Activated CD4-positive, alpha-beta T cell treated with anti-CD3 and anti-CD28 coated beads, Interleukin-2, amount 50 U/mL, for 16 hours (primary cell): ENCODE measurements around the gene C5orf46.
"Not testable (repeated sequence)": the region's sequence is repeated elsewhere in the genome, so short reads cannot be mapped to it uniquely, and the experiment has no call there.

Experiments used
- DNase-seq: peaks from one replicate; pipeline ENCODE4 v3.0.0-alpha.2; 2020

The C5orf46 gene

GRCh38 chr5:147892696-147893296 is 13.5 kb downstream of the C5orf46 start:
- no peak for DNase-seq

DNA sequence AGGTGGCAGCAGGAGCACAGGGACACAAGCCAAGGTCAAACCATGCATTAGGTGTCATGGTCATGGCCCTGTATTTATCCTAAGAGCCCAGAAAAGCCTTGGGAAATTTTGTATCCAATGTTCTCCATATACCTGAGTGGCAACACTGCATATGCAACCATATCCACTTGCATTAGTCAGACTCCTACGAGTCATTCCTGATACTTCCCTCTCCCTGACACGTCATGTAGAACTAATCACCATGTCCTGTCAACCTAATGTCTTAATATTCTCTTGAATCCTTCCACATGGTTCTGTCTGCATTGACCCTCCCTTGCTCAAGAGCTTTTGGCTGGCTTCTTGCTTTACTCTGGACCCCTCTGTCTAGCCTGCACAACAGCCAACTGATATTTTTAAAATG is 18.4 kb downstream of the C5orf46 start:
- DNase-seq: no peak

- peak; percentile 2 for DNase-seq
These were observed 19.2 kb downstream of the C5orf46 start for GRCh38 chr5:147887026-147887627.

DNA sequence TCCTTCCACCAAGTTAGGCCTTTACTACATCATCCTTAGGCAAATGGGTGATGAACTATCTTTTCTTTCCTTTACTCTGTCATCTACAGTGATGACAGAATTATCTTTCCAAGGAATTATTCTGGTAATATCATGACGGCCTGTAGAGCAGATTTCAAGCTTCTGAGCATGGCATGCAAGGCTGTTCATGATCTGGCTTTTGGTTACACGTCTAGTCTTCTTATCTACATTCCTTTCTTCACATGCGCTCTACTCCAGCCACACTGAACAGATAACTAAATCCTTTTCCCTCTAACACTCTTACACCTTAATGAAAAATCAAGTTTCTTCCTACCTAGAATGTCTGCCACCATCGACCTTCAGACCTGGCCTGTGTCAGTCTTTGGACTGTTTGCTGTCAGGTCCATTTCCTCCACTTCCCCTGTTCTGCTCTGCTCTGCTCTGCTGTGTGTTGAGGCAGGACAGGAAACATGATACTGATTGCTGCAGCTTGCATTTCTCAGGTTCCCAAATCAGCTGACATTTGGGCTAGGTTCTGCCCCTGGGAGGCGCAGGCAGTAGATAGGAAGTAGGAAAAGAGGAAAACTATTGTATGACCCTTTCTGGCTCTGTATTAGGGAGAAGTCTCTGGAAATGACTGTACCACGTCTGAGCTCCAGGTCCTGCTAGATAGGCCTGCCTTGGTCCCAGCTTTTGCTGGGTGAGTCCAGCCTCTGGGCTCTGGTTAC is 23.6 kb downstream of the C5orf46 start:
- DNase-seq: no peak

DNA sequence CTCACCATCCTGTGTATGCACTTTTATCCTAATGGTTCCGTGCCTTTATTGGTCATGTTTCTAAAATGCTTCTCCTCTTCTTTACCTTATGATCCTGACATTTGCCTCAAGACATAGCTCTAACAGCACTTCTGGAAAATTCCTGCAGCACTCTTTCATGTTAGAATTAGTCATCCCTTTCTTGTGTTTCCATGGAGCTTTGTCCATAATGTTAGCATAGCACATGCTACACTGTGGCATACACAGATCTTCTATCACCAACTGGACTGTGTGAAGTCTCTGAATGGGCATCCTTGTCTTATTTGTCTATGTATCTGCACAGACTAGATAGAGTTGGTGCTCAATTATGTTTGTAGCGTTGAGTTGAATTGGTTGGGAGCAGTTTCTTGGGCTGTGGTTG is 25.9 kb downstream of the C5orf46 start:
- DNase-seq: no peak

- DNase-seq: no peak
These were observed 26.6 kb downstream of the C5orf46 start for GRCh38 chr5:147879784-147880183.

- no peak for DNase-seq
These were observed 28.1 kb downstream of the C5orf46 start, which contains the start of gene SCGB3A2 for GRCh38 chr5:147878066-147878759. SCGB3A2 (plus strand) TSS chr5:147878711; CDS start chr5:147878804, 93 bp downstream.

- no peak for DNase-seq
These were observed 29.7 kb downstream of the C5orf46 start for GRCh38 chr5:147876626-147877025.

DNA sequence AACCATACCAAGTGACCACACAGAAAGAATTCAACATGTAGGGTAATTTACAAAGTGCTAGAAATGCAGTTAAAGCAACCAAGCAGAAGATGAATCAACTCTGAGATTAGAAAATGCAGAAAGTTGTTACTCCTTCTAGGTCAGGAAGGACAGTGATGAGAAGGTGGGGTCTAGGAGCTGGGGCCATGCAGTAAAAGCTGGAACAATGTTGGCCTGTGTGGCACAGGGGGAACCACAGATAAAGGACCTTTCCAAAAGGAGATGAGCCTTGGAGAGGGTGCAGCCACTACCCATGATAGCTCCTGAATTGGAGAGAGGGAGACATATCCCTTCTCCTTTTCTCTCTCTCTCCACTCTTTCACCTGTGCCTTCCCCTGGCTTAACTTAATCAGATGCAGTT is 30.2 kb downstream of the C5orf46 start:
- DNase-seq: no peak

- DNase-seq: no peak
These were observed 31.4 kb downstream of the C5orf46 start for GRCh38 chr5:147874910-147875367.

DNA sequence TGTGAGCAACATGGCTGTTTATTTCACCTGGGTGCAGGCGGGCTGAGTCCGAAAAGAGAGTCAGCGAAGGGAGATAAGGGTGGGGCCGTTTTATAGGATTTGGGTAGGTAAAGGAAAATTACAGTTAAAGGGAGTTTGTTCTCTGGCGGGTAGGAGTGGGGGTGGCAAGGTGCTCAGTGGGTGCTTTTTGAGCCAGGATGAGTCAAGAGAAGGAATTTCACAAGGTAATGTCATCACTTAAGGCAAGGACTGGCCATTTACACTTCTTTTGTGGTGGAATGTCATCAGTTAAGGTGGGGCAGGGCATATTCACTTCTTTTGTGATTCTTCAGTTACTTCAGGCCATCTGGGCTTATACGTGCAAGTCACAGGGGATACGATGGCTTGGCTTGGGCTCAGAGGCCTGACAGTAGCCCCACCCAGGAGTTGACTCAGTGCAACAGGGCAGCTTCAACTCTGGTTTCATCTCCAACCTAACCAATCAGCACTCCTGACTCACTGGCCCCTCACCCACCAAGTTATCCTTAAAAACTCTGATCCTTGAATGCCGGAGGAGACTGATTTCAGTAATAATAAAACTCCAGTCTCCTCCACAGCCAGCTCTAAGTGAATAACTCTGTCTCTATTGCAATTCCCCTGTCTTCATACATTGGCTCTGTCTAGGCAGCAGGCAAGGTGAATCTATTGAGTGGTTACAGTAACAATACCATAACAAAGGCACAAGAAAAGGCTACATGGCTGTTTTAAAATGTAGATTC is 32.0 kb downstream of the C5orf46 start:
- not testable (repeated sequence) for DNase-seq

GRCh38 chr5:147872744-147873435 is 33.4 kb downstream of the C5orf46 start:
- DNase-seq: not testable (repeated sequence)

DNA sequence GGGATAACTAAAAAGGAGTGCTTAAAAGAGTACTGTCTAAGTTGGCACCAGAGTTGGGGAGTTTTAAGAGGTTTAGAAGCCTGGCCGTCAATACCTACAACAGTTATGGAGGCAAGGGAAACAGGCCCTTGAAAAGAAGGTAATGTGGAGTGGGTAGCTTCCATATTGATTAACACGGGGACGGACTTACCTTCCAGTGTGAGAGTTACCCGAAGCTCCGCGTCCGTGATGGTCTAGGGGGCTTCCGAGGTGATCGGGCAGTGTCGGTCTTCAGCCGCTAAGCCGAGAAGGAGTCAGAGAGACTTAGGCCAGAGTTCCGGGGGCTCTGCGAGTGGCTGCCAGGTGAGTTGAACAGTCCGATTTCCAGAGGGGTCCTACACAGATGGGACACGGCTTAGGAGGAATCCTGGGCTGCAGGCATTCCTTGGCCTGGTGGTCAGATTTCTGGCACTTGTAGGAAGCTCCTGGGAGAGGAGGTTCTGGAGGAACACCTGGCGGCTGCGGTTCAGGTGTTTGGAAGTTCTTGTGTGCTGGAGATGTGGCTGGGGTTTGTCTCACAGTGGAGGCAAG is 34.3 kb downstream of the C5orf46 start:
- DNase-seq: not testable (repeated sequence)

DNA sequence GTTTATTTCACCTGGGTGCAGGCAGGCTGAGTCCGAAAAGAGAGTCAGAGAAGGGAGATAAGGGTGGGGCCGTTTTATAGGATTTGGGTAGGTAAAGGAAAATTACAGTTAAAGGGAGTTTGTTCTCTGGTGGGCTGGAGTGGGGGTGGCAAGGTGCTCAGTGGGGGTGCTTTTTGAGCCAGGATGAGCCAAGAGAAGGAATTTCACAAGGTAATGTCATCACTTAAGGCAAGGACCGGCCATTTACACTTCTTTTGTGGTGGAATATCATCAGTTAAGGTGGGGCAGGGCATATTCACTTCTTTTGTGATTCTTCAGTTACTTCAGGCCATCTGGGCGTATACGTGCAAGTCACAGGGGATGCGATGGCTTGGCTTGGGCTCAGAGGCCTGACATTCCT is 36.4 kb downstream of the C5orf46 start:
- not testable (repeated sequence) for DNase-seq

DNA sequence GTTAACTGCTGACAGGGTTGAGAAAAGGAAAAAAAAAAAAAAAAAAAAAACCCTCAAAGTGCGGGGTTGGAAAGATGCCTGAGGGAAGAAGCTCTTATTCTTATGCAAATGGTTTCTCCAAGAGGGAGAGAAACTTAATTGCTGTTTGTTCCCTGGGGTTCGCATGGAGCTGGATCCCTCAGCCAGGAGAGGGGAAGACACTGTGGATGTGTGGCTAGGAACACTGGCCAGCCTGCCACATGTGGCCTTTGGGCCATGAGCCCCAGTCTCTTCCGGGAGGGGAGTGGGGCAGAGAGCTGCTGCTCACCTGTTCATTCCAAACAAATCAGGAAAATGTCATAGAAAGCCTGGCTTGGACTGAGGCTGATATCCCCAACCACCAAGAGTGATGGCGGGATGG is 37.2 kb downstream of the C5orf46 start:
- DNase-seq: no peak

- no peak for DNase-seq
These were observed 42.7 kb downstream of the C5orf46 start for GRCh38 chr5:147863454-147864158.

DNA sequence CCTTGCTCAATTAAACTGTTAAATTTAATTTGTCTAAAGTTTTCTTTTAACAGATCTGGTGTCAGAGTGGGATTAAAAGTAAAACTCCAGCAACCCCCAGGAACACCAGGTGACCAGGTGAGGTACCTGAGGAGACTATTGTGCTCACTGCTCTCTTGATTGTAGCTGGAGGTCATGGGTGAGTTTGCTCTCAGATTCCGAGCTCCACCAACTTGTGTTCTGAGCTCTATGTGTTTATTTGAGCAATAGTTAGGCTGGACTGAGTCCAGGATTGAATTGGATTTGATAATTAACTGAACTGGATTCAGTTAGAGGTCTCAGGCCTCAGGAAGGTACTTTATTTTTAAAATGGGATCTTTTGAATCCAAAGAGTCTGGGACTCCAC is 45.7 kb downstream of the C5orf46 start:
- no peak for DNase-seq

DNA sequence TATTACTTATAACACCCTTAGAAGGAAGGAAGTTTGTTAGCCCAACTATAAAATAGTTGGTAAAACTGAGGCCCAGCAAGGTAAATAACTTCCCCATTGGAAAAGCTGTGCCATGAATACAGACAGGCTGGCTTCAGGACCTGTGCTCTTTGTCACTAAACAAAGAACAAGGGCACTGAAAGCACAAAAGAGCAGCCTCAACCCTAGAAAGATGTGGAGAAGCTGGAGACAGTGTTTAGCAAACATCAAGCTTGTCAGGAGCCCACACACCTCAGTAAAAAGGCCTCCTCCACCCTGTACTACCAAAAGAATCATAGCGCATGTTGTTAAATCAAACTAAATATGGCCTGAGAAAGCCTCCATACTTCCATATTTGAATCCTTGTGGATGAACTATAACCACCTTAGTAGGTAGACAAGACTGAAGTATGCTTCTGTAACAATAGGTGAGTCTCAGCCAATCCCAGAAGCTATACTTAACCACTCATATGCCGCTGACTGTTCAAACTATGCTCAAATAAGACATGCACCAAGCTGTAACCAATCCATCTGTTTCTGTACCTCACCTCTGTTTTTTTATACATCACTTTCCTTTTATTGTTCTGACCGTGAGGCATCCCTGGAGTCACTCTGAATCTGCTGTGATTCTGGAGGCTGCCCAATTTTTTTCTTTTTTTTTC is 46.2 kb downstream of the C5orf46 start:
- no peak for DNase-seq

DNA sequence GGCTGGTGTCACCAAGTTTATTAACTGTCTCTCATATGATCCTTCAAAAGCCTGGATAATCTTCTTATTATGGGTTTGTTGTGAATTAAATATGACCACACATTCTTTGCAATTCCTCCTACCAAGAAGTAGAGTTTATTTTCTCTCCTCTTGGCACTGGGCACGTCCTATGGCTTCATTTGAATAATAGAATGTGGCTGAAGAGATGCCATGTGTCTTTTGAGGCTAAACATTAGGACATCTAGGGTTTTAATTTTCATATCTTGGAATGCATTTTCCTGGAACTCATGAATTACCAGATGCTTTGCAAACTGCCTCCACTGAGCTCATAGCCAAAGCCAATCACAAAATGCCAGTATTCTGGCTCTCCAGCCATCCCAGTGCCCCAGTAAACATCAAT is 47.8 kb downstream of the C5orf46 start:
- no peak for DNase-seq
